Neuronal stem cell (in vitro differentiated cells): Measurements from ENCODE around the gene ZNF24.

Experiments used
- DNase-seq: peaks from one replicate; pipeline ENCODE4 v3.0.0-alpha.2; 2013; ENCODE audit warnings: low spot score
- H2AFZ ChIP-seq: one replicate; pipeline ENCODE4 v1.6.1; 2013; ENCODE audit warnings: mild to moderate bottlenecking, low read length, inconsistent platforms
- H2AK5ac ChIP-seq: 2 replicates; pipeline ENCODE4 v1.6.1; 2013; ENCODE audit warnings: low read depth, mild to moderate bottlenecking, inconsistent platforms, low read length, moderate library complexity, mixed read lengths
- H2BK120ac ChIP-seq: 2 replicates; pipeline ENCODE4 v1.6.1; 2013; ENCODE audit warnings: low read depth, mild to moderate bottlenecking, inconsistent platforms, low read length, moderate library complexity, mixed read lengths
- H2BK12ac ChIP-seq: one replicate; pipeline ENCODE4 v1.6.1; 2013; ENCODE audit warnings: low read length, inconsistent platforms
- H2BK15ac ChIP-seq: 2 replicates; pipeline ENCODE4 v1.6.1; 2013; ENCODE audit warnings: mild to moderate bottlenecking, low read length, inconsistent platforms, mixed read lengths
- H2BK5ac ChIP-seq: one replicate; pipeline ENCODE4 v1.6.1; 2013; ENCODE audit warnings: inconsistent platforms, mild to moderate bottlenecking, low read length, moderate library complexity
- H3K14ac ChIP-seq: one replicate; pipeline ENCODE4 v1.6.1; 2013; ENCODE audit warnings: low read length, inconsistent platforms
- H3K18ac ChIP-seq: 2 replicates; pipeline ENCODE4 v1.6.1; 2013; ENCODE audit warnings: low read length, inconsistent platforms
- H3K23ac ChIP-seq: 2 replicates; pipeline ENCODE4 v1.6.1; 2013; ENCODE audit warnings: low read depth, mild to moderate bottlenecking, mixed read lengths, low read length, inconsistent platforms; ENCODE audit not compliant: poor library complexity
- H3K27ac ChIP-seq: replicated peaks from 3 replicates; pipeline ENCODE4 v1.5.1; 2013; ENCODE audit warnings: low read length, inconsistent platforms
- H3K27me3 ChIP-seq, 3 experiments: 2 replicates each; pipeline ENCODE4 v1.6.1; 2013; ENCODE audit warnings: low read length in 3 of 3, mild to moderate bottlenecking in 2 of 3, inconsistent platforms in 1 of 3, low read depth in 1 of 3, mixed read lengths in 1 of 3, moderate library complexity in 1 of 3; ENCODE audit not compliant: control insufficient read depth in 3 of 3, insufficient read depth in 3 of 3
- H3K36me3 ChIP-seq, 2 donors: replicated peaks in 1 of 2; 2 replicates each; pipeline ENCODE4 v1.6.1; 2013; ENCODE audit warnings: low read length in 2 of 2; ENCODE audit not compliant: control insufficient read depth in 2 of 2, insufficient read depth in 2 of 2
- H3K4ac ChIP-seq: 2 replicates; pipeline ENCODE4 v1.6.1; 2013; ENCODE audit warnings: inconsistent platforms, mild to moderate bottlenecking, low read length, moderate library complexity
- H3K4me1 ChIP-seq, 2 donors: 1 replicate in 1 of 2; 2 replicates in 1 of 2; pipeline ENCODE4 v1.6.1; 2013; ENCODE audit warnings: low read length in 2 of 2, low read depth in 1 of 2; ENCODE audit not compliant: control insufficient read depth in 2 of 2, insufficient read depth in 1 of 2
- H3K4me2 ChIP-seq: one replicate; pipeline ENCODE4 v1.6.1; 2013; ENCODE audit warnings: mild to moderate bottlenecking, low read length, inconsistent platforms; ENCODE audit not compliant: insufficient read depth, poor library complexity, severe bottlenecking
- H3K4me3 ChIP-seq, 2 donors: 2 replicates each; pipeline ENCODE4 v1.5.1; 2013; ENCODE audit warnings: low read length in 2 of 2, mild to moderate bottlenecking in 2 of 2, inconsistent platforms in 1 of 2, moderate library complexity in 1 of 2
- H3K79me1 ChIP-seq: one replicate; pipeline ENCODE4 v1.6.1; 2013; ENCODE audit warnings: low read depth, mild to moderate bottlenecking, inconsistent platforms, low read length, moderate library complexity
- H3K9ac ChIP-seq: one replicate; pipeline ENCODE4 v1.6.1; 2013; ENCODE audit warnings: mild to moderate bottlenecking, low read depth, low read length, inconsistent platforms; ENCODE audit not compliant: poor library complexity
- H3K9me3 ChIP-seq, 2 donors: replicated peaks in 1 of 2; 2 replicates each; pipeline versions ENCODE3 to v1.6.1; 2013; ENCODE audit warnings: low read length in 2 of 2, mild to moderate bottlenecking in 2 of 2, inconsistent platforms in 1 of 2, low read depth in 1 of 2, mixed read lengths in 1 of 2, moderate library complexity in 1 of 2; ENCODE audit not compliant: control insufficient read depth in 2 of 2, insufficient read depth in 1 of 2
- H4K8ac ChIP-seq: one replicate; pipeline ENCODE4 v1.6.1; 2013; ENCODE audit warnings: low read depth, mild to moderate bottlenecking, inconsistent platforms, low read length, moderate library complexity
- H4K91ac ChIP-seq: one replicate; pipeline ENCODE4 v1.6.1; 2013; ENCODE audit warnings: low read length, low read depth, mild to moderate bottlenecking, inconsistent platforms; ENCODE audit not compliant: poor library complexity
- WGBS, 2 donors: extraction: QIAGEN DNeasy Blood & Tissue Kit; methylation state at CpG; one replicate each; pipeline ENCODE4 v1.1.7; 2013; ENCODE audit warnings: missing lambda C conversion rate in 2 of 2, mixed read lengths in 1 of 2; ENCODE audit not compliant: insufficient read length in 2 of 2, insufficient replicate concordance in 1 of 2; ENCODE audit errors: extremely low coverage in 2 of 2; 5-methylcytosine and 5-hydroxymethylcytosine counted together

ZNF24 gene

GRCh38 chr18:35379421-35379820 lies 35.2 kb upstream of the ZNF24 start:
- no peak overlapping the region for H2BK12ac ChIP-seq
- no peak overlapping the region for H3K18ac ChIP-seq
- no peak overlapping the region for H3K4ac ChIP-seq
- no peak overlapping the region for H4K91ac ChIP-seq
- H3K27me3 ChIP-seq, result peaks cover 0 to 28% (median 6%) of the 10 kb centered on the region in 3 experiments
- H2BK5ac ChIP-seq, result no peak overlapping the region
- DNase-seq, result no peak
- peaks cover 2 to 3% of the 10 kb centered on the region in 2 donors for H3K4me1 ChIP-seq
- H2BK15ac ChIP-seq, result no peak overlapping the region
- no peak overlapping the region for H3K27ac ChIP-seq
- no peak overlapping the region for H3K14ac ChIP-seq
- no peaks in the 10 kb centered on the region for H3K79me1 ChIP-seq
- no peak overlapping the region for H2AFZ ChIP-seq
- WGBS, 2 donors, result no CpG with 5 or more reads among the region's 2 CpGs
- H3K4me2 ChIP-seq, result no peak overlapping the region
- H2AK5ac ChIP-seq, result no peak overlapping the region
- H2BK120ac ChIP-seq, result no peak overlapping the region
- no peak overlapping the region for H3K4me3 ChIP-seq
- no peak overlapping the region for H3K9ac ChIP-seq
- no peak overlapping the region for H3K23ac ChIP-seq
- no peak overlapping the region for H4K8ac ChIP-seq
- H3K9me3 ChIP-seq, result peaks cover 2 to 3% of the 10 kb centered on the region in 2 donors
- no peaks in the 10 kb centered on the region for H3K36me3 ChIP-seq

- H2BK12ac ChIP-seq, result no peak overlapping the region
- no peak overlapping the region for H3K23ac ChIP-seq
- H3K4ac ChIP-seq, result no peak overlapping the region
These were observed 34.3 kb upstream of the ZNF24 start for GRCh38 chr18:35378574-35378896.

GRCh38 chr18:35377875-35378573 lies 33.8 kb upstream of the ZNF24 start:
- H4K91ac ChIP-seq, result no peak overlapping the region
- no peak overlapping the region for H3K14ac ChIP-seq
- no peak overlapping the region for H2AK5ac ChIP-seq
- no peak overlapping the region for H2BK15ac ChIP-seq
- no peak overlapping the region for H3K9ac ChIP-seq
- peaks cover 0 to 28% (median 6%) of the 10 kb centered on the region in 3 experiments for H3K27me3 ChIP-seq
- H3K36me3 ChIP-seq, result no peaks in the 10 kb centered on the region
- H2BK120ac ChIP-seq, result no peak overlapping the region
- no peak overlapping the region for H2BK12ac ChIP-seq
- no peak overlapping the region for H3K4me2 ChIP-seq
- H3K4ac ChIP-seq, result no peak overlapping the region
- WGBS, 2 donors, result no CpG with 5 or more reads among the region's 14 CpGs
- no peak overlapping the region for H2BK5ac ChIP-seq
- H2AFZ ChIP-seq, result no peak overlapping the region
- no peak overlapping the region for H3K23ac ChIP-seq
- H3K79me1 ChIP-seq, result no peaks in the 10 kb centered on the region
- no peak overlapping the region for H3K18ac ChIP-seq
- H3K4me3 ChIP-seq, result no peak overlapping the region
- H3K27ac ChIP-seq, result no peak overlapping the region
- no peak overlapping the region for H4K8ac ChIP-seq
- DNase-seq, result no peak
- H3K9me3 ChIP-seq, result peaks cover 2 to 3% of the 10 kb centered on the region in 2 donors
- peaks cover 2 to 3% of the 10 kb centered on the region in 2 donors for H3K4me1 ChIP-seq

More at GRCh38 chr18:35378574-35378896, 34.3 kb upstream of the ZNF24 start:
- H3K18ac ChIP-seq, result no peak overlapping the region
- no peak overlapping the region for H2AK5ac ChIP-seq
- no peaks in the 10 kb centered on the region for H3K36me3 ChIP-seq
- H3K4me1 ChIP-seq, result peaks cover 2 to 3% of the 10 kb centered on the region in 2 donors
- DNase-seq, result no peak
- no peak overlapping the region for H3K4me3 ChIP-seq
- H4K91ac ChIP-seq, result no peak overlapping the region
- no peak overlapping the region for H4K8ac ChIP-seq
- H3K14ac ChIP-seq, result no peak overlapping the region
- H3K4me2 ChIP-seq, result no peak overlapping the region
- H2BK15ac ChIP-seq, result no peak overlapping the region
- WGBS, 2 donors, result no CpG with 5 or more reads among the region's 4 CpGs
- no peak overlapping the region for H2BK5ac ChIP-seq
- H2BK120ac ChIP-seq, result no peak overlapping the region
- no peak overlapping the region for H3K27ac ChIP-seq
- H3K27me3 ChIP-seq, result peaks cover 0 to 28% (median 6%) of the 10 kb centered on the region in 3 experiments
- H3K9ac ChIP-seq, result no peak overlapping the region
- no peak overlapping the region for H2AFZ ChIP-seq
- H3K9me3 ChIP-seq, result peaks cover 2 to 3% of the 10 kb centered on the region in 2 donors
- no peaks in the 10 kb centered on the region for H3K79me1 ChIP-seq

- Histone ChIP-seq H3K4me1 (peaks cover 2 to 3% of the 10 kb centered on the region in 2 donors), H3K27me3 (peaks cover 0 to 28% (median 6%) of the 10 kb centered on the region in 3 experiments), H3K9ac (peak within 1 kb of the TSS; percentile 87), H2BK5ac (no peak within 1 kb of the TSS), H2BK12ac (no peak within 1 kb of the TSS), H2AFZ (peak within 1 kb of the TSS; percentile 98), H4K8ac (peak within 1 kb of the TSS; percentile 6), H3K4ac (no peak within 1 kb of the TSS), H3K4me2 (peak within 1 kb of the TSS; percentile 92), H4K91ac (no peak within 1 kb of the TSS), H3K14ac (peak within 1 kb of the TSS; percentile 99), H3K23ac (peak within 1 kb of the TSS; percentile 86), H3K36me3 (no peaks in the 10 kb centered on the region), H3K9me3 (no peaks in the 10 kb centered on the region), H3K79me1 (no peaks in the 10 kb centered on the region), H3K4me3 (peak within 1 kb of the TSS; percentile 64 to 84), H3K27ac (no peak within 1 kb of the TSS), H3K18ac (peak within 1 kb of the TSS; percentile 89), H2AK5ac (peak within 1 kb of the TSS; percentile 6), H2BK120ac (peak within 1 kb of the TSS; percentile 22), H2BK15ac (no peak within 1 kb of the TSS)
- DNase-seq, result peak; percentile 45
- WGBS, 2 donors, result no CpG with 5 or more reads among the region's 78 CpGs
These were observed 32.8 kb upstream of the ZNF24 start, which contains the start of gene ZNF396 for GRCh38 chr18:35376742-35377695. Gene ZNF396, minus strand, starts transcription at chr18:35377337. Its CDS starts 3,045 bp downstream, at chr18:35374292.
